ENCODE results near the gene CD93. TPM values are rescaled to one million over a fixed set of nuclear protein-coding genes. Genes with fewer than 3 reads are reported as not detected.

CD93 gene
- total RNA-seq, 1 donor from 2014 or later, result not detected

DNA sequence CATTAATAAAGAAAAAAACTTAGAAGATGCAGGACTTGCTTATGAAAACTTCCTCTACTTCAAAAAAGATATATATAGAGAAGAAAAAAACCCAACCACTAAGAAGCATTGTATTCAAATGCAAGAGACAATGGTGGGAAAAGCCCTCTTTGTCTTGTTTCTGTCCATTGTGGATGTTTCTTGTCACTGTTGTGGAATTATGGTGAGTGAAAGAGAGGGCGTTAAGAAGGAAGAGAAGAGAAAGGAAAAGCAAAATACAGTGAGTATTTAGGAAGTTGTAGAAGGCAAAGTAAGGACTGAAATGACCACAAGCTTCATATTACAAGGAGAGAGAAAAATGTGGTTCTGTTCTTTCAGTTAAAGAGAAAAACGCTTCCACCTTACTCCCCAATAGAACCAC, 22.5 kb downstream of the CD93 start:
- H3K4me1 ChIP-seq, result peaks cover 11% of the 10 kb centered on the region
- no peak overlapping the region for H3K4me3 ChIP-seq
- Mint-ChIP-seq H3K36me3 (no peaks in the 10 kb centered on the region), H3K27ac (no peak overlapping the region), H3K4me3 (no peak overlapping the region), H3K27me3 (ENCODE audit: insufficient read depth, low read depth) (peaks cover 6% of the 10 kb centered on the region), H3K9me3 (no peaks in the 10 kb centered on the region), H3K4me1 (peaks cover 20% of the 10 kb centered on the region)
- no peak overlapping the region for H3K9ac ChIP-seq
- H3K27ac ChIP-seq, result no peak overlapping the region
- no peak overlapping the region for H3K4me2 ChIP-seq
- no peaks in the 10 kb centered on the region for H3K27me3 ChIP-seq
- TF ChIP-seq EZH2phosphoT487 (IDR thresholded peaks at IDR 0.05) (no peak), EZH2 (IDR thresholded peaks at IDR 0.05) (no peak)
- TF ChIP-seq, protein P1, sequence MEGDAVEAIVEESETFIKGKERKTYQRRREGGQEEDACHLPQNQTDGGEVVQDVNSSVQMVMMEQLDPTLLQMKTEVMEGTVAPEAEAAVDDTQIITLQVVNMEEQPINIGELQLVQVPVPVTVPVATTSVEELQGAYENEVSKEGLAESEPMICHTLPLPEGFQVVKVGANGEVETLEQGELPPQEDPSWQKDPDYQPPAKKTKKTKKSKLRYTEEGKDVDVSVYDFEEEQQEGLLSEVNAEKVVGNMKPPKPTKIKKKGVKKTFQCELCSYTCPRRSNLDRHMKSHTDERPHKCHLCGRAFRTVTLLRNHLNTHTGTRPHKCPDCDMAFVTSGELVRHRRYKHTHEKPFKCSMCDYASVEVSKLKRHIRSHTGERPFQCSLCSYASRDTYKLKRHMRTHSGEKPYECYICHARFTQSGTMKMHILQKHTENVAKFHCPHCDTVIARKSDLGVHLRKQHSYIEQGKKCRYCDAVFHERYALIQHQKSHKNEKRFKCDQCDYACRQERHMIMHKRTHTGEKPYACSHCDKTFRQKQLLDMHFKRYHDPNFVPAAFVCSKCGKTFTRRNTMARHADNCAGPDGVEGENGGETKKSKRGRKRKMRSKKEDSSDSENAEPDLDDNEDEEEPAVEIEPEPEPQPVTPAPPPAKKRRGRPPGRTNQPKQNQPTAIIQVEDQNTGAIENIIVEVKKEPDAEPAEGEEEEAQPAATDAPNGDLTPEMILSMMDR (IDR thresholded peaks at IDR 0.05), result no peak
- H3K79me2 ChIP-seq (ENCODE audit: low read depth), result no peaks in the 10 kb centered on the region
- no peaks in the 10 kb centered on the region for H3F3A ChIP-seq (ENCODE audit: low read depth)
- no peak for DNase-seq (ENCODE audit: low spot score)
- H3K9me3 ChIP-seq (ENCODE audit: low read depth), result no peaks in the 10 kb centered on the region
- H2AFZ ChIP-seq (replicated peaks), result no peak overlapping the region
- no peaks in the 10 kb centered on the region for H3K36me3 ChIP-seq
- no peaks in the 10 kb centered on the region for H4K20me1 ChIP-seq (ENCODE audit: low read depth)

DNA sequence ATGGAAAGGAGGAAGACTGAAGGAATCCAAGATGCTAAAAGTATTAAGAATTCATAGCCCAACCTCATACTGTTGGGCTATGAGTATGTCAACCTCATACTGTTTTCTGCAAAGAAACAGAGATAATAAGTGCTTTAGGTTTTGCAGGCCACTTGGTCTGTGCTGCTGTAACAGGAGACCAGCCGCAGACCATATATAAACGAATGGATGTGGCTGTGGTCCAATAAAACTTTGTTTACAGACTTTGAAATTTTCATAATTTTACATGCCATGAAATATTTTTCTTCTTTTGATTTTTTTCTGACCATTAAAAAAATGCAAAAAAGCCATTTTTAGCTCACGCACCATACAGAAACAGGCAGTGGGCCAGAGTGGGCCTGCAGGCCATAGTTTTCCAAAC, 23.0 kb downstream of the CD93 start:
- peaks cover 11% of the 10 kb centered on the region for H3K4me1 ChIP-seq
- no peak overlapping the region for H3K4me3 ChIP-seq
- Mint-ChIP-seq H3K27me3 (ENCODE audit: insufficient read depth, low read depth) (peaks cover 6% of the 10 kb centered on the region), H3K27ac (no peak overlapping the region), H3K9me3 (no peaks in the 10 kb centered on the region), H3K4me3 (no peak overlapping the region), H3K36me3 (no peaks in the 10 kb centered on the region), H3K4me1 (peaks cover 20% of the 10 kb centered on the region)
- DNase-seq (ENCODE audit: low spot score), result no peak
- no peaks in the 10 kb centered on the region for H3K79me2 ChIP-seq (ENCODE audit: low read depth)
- H3K9me3 ChIP-seq (ENCODE audit: low read depth), result no peaks in the 10 kb centered on the region
- no peaks in the 10 kb centered on the region for H3K36me3 ChIP-seq
- TF ChIP-seq EZH2phosphoT487 (IDR thresholded peaks at IDR 0.05) (no peak), EZH2 (IDR thresholded peaks at IDR 0.05) (no peak)
- TF ChIP-seq, protein P1 (IDR thresholded peaks at IDR 0.05), result no peak
- no peak overlapping the region for H3K9ac ChIP-seq
- H3K4me2 ChIP-seq, result no peak overlapping the region
- no peaks in the 10 kb centered on the region for H3K27me3 ChIP-seq
- no peaks in the 10 kb centered on the region for H4K20me1 ChIP-seq (ENCODE audit: low read depth)
- H3K27ac ChIP-seq, result no peak overlapping the region
- no peaks in the 10 kb centered on the region for H3F3A ChIP-seq (ENCODE audit: low read depth)
- H2AFZ ChIP-seq (replicated peaks), result no peak overlapping the region

DNA sequence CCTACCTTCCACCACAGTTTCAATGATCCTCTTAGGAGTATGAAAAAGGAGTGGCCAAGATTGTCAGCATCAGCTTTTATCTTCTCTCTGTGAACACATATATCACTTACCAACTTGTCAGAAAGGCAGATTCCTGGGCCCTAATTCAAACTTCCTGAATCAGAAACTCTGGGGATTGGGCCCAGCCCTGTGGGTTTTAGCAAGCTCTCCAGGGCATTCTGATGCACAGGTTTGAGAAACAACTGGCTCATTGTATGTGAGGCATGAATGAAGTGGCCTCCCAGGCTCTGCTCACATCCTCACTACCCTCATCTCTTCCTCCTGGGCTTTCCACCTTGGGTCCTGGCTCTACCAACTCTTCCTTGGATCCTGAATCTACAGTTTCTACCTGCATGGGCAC, 23.5 kb downstream of the CD93 start:
- DNase-seq (ENCODE audit: low spot score), result no peak
- H3K4me2 ChIP-seq, result no peak overlapping the region
- H3K9ac ChIP-seq, result no peak overlapping the region
- H3K4me3 Mint-ChIP-seq, result no peak overlapping the region
- no peaks in the 10 kb centered on the region for H3K79me2 ChIP-seq (ENCODE audit: low read depth)
- H3K27ac ChIP-seq, result no peak overlapping the region
- H3K36me3 Mint-ChIP-seq, result no peaks in the 10 kb centered on the region
- no peak for TF ChIP-seq EZH2 (IDR thresholded peaks at IDR 0.05)
- TF ChIP-seq, protein P1 (IDR thresholded peaks at IDR 0.05), result no peak
- no peak for TF ChIP-seq EZH2phosphoT487 (IDR thresholded peaks at IDR 0.05)
- H4K20me1 ChIP-seq (ENCODE audit: low read depth), result no peaks in the 10 kb centered on the region
- peaks cover 6% of the 10 kb centered on the region for H3K27me3 Mint-ChIP-seq (ENCODE audit: insufficient read depth, low read depth)
- H3K27me3 ChIP-seq, result no peaks in the 10 kb centered on the region
- H3K4me1 ChIP-seq, result peaks cover 11% of the 10 kb centered on the region
- H2AFZ ChIP-seq (replicated peaks), result no peak overlapping the region
- no peak overlapping the region for H3K4me3 ChIP-seq
- no peaks in the 10 kb centered on the region for H3F3A ChIP-seq (ENCODE audit: low read depth)
- no peaks in the 10 kb centered on the region for H3K9me3 Mint-ChIP-seq
- no peaks in the 10 kb centered on the region for H3K36me3 ChIP-seq
- no peaks in the 10 kb centered on the region for H3K9me3 ChIP-seq (ENCODE audit: low read depth)
- H3K27ac Mint-ChIP-seq, result no peak overlapping the region
- peaks cover 20% of the 10 kb centered on the region for H3K4me1 Mint-ChIP-seq
